GM19324 (cell line): ENCODE results near the gene ITPKC.

Experiments used
- ATAC-seq: cut with Tn5 transposase; IDR thresholded peaks from one replicate; pipeline ENCODE4 v1.9.1; 2021; ENCODE audit warnings: mild to moderate bottlenecking, moderate library complexity; ENCODE audit not compliant: unreplicated experiment, low FRiP score

Gene ITPKC

GRCh38 chr19:40689339-40690049 is 27.4 kb upstream of the ITPKC start:
- no peak for ATAC-seq

- peak; percentile 9 for ATAC-seq
Observed at GRCh38 chr19:40690050-40690692, 26.7 kb upstream of the ITPKC start, which contains the start of gene NUMBL. Gene NUMBL (minus strand): TSS chr19:40690651. CDS start chr19:40690483, 168 bp downstream.

DNA sequence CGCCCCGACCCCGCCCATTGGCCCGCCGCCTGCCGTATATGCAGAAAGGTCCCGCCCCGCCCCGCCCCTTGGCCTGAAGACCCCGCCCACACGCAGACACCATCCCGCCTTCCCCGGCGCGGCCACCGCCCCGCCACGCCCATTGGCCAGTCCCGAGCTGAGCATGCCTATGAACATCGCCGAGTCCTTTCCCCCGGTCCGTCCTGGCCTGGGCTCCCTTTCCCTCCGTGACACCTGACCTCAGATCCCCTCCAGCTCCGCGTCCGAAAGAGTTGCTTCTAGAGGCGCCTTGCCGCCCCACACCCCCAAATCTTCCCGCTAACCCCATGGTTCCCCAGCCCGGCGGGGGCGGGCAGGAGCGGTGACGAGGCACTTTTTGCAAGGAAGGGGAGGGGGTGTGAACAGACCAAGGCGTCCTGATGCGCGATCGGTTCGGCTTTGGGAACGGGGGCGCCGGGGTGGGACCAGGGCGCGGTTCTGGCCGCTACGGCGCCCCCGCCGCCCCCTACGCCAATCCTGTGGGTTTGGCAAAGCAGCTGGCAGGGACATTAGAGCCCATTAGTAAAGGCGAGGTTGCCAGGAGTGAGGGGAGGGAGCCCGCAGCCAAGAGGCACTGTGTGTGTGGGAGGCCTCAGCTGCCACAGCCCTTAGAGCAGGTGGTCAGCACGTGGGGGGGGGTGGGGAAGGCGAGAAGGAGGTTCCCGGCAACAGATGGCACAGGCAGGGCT is 26.1 kb upstream of the ITPKC start:
- ATAC-seq: peak; percentile 72

GRCh38 chr19:40691421-40692211 is 25.3 kb upstream of the ITPKC start:
- no peak for ATAC-seq

GRCh38 chr19:40692212-40692551 is 24.7 kb upstream of the ITPKC start:
- ATAC-seq: no peak

GRCh38 chr19:40693150-40693788 is 23.6 kb upstream of the ITPKC start:
- ATAC-seq: no peak

DNA sequence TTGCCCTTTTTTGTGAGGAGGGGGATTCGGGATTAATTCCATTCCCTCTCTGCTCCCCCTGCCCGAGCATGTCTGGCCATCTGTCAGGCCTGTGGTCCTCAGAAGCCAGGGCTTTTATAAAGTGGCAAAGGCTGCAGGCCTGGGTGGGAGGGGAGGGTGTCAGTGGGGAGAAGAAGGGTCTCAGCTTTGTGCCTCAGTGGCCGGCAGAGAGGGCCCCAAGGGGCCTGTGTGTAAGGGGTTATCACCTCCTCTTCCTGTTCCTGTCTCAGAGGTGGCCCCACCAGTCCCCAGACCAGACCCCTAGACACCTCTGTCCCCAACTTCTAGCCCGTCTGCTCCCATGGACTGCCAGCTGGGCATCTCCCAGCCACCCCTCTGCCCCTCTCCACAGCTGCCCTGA is 23.0 kb upstream of the ITPKC start:
- no peak for ATAC-seq

- no peak for ATAC-seq
Observed at GRCh38 chr19:40695881-40696280, 21.0 kb upstream of the ITPKC start.

DNA sequence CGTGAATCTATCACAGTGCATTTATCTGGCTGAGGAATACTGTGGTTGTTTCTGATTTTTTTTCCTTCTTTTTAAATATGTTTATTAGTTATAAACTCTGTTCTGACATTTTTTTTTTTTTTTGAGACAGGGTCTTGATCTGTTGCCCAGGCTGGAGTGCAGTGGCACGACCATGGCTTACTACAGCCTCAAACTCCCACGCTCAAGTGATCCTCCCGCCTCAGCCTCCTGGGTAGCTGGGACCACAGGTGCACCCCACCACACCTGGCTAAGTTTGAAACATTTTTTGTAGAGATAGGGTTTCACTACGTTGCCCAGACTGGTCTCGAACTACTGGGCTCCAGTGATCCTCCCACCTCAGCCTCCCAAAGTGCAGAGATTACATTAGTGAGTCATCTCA is 19.9 kb upstream of the ITPKC start:
- no peak for ATAC-seq

- ATAC-seq: no peak
Observed at GRCh38 chr19:40700083-40700482, 16.8 kb upstream of the ITPKC start.

- no peak for ATAC-seq
Observed at GRCh38 chr19:40701758-40702157, 15.2 kb upstream of the ITPKC start.

- ATAC-seq: no peak
Observed at GRCh38 chr19:40702337-40703012, 14.4 kb upstream of the ITPKC start.

GRCh38 chr19:40703029-40703755 is 13.7 kb upstream of the ITPKC start:
- ATAC-seq: no peak

DNA sequence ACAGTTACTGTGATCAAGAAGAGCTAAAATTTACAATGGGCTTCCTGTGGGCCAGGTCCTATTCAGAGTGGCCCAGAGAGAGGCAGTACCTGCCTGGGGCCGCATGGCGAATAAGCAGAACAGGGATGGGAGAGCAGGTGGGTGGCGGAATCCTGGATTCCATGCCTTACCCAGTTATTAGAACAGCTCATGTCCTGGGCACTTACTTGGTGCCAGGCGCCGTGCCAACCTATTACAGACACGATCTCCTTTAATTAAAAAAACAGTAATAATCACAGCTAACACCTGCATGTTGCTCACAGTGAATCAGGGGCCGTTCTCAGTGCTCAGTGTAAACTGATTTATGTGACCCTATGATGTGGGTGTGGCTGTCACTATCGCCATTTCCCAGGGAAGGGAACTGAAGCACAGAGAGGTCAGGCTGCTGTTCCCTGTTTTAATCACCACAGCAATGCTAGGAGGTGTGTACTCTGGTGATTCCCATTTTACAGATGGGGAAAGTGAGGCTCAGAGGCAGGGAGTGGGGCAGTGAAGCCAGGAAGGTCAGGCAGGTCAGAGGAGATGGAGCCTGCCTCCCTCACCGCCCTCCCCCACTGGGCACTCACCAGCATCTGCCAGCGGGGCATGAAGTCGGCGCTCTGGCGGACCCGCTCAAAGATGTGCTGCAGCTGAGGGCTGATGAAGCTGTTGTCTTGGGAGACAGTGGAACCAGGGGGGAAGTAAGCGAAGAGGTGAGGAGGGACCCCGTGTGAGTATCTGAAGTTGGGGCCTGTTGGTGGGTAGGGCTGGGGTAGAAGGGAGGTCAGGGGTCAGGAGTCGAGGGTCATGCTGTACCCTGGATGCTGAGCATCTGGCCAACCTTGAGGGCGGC is 12.2 kb upstream of the ITPKC start:
- no peak for ATAC-seq

GRCh38 chr19:40705362-40705651 is 11.6 kb upstream of the ITPKC start:
- no peak for ATAC-seq

DNA sequence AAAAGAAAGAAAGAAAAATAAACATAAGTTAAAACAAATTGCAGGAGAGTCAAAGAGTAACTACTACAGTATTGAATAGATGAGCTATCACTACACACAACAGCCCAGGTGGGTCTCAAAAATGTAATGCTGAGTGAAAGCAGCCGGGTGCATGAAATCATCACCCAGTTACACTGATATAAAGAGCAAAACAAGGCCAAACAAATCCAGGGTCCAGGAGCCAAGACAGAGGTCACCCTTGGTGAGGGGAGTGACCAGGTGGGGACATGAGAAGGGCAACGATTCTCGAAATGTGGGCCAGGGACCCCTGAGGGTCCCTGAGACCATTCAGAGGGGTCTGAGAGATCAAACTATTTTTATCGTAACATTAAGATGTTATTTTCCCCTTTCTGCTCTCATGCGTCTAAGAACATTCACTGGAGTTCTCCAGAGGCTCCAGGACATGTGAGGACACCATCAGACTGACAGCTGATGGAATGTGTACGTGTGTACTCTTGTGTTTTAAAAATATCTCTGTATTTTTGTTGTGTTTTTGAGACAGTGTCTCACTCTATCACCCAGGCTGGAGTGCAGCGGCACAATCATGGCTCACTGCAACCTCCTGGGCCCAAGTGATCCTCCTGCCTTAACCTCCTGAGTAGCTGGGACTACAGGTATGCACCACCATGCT is 10.8 kb upstream of the ITPKC start:
- ATAC-seq: no peak

- ATAC-seq: no peak
Observed at GRCh38 chr19:40707615-40708014, 9.3 kb upstream of the ITPKC start.

DNA sequence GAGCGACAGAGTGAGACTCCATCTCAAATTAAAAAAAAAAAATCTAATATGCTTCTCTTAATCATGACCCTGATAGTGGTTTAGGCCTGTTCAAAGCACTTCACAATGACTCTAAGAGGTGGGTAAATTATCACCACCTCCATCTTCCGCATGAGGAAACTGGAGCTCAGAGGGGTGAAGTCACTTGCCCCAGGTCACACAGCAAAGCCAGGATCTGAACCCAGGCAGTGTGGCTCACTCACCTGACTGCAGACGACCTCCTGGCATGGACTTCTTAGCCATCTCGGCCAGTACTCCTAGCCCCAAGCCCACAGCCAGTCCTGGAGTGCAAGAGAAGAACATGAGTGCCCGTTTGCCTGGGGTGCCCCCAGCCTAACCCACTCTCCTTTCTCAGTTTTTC is 7.1 kb upstream of the ITPKC start:
- no peak for ATAC-seq
